ENCODE measurements around the gene LILRB4.
"Not testable (repeated sequence)": the region's sequence is repeated elsewhere in the genome, so short reads cannot be mapped to it uniquely, and the experiment has no call there.

LILRB4 gene

DNA sequence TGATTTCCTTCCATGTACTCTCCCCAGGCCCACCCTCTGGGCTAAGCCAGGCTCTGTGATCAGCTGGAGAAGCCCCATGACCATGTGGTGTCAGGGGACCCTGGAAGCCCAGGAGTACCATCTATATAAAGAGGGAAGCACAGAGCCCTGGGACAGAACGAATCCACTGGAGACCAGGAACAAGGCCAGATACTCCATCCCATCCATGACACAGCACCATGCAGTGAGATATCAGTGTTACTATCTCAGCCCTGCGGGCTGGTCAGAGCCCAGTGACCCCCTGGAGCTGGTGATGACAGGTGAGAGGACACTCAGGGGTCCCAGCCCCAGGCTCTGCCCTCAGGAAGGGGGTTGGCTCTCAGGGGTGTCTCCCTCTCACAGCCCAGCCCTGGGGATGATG, 34.0 kb downstream of the LILRB4 start:
- no peak for DNase-seq

DNA sequence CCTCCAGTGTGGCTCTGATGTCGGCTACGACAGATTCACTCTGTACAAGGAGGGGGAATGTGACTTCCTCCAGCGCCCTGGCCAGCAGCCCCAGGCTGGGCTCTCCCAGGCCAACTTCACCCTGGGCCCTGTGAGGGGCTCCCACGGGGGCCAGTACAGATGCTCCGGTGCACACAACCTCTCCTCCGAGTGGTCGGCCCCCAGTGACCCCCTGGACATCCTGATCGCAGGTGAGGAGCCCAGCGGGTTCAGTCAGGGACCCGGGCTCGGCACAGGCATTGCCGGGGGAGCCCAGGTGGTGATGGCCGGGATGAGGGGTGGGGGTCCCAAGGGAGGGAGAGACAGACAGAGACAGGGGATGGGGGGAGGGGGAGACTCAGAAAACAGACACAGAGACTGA, 34.9 kb downstream of the LILRB4 start:
- DNase-seq: not testable (repeated sequence)

DNA sequence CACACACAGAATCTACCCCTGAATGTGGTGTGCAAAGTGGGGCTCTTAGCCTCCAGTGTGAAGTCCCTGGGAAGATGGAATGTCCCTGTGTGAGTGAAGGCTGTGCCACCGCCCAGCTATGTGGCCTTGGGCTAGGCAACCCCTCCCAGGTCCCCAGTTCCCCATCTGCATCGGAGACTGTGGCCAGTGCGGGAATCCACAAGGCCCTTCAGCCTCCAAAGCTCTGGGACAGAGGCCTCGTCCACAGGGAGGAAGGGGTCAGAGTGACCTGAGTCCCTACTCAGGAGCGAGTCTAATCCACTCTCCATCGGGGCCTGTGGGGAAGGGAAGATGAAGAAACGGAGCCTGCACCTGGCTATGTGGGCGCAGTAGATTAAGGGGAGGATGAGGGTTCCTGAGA, 42.1 kb downstream of the LILRB4 start:
- no peak for DNase-seq

DNA sequence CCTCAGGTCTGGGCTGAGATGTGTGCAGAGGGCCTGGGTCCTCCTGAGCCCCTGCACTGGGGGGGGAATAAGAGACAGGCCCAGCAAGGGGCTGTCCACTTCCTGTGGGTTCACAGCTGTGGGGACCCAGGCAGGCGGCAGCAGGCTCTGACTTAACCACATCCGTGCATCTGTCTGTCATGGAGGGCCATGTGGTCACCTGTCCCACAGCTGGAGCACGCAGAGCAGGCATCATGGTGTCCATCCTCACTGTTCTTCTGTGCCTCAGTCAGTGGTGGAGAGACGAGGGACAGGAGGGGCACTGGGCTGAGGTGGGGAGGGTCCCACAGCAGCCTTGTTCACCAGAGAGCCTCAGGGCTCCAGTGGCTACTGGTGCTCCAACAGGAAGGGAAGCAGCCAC, 45.2 kb downstream of the LILRB4 start:
- no peak for DNase-seq

DNA sequence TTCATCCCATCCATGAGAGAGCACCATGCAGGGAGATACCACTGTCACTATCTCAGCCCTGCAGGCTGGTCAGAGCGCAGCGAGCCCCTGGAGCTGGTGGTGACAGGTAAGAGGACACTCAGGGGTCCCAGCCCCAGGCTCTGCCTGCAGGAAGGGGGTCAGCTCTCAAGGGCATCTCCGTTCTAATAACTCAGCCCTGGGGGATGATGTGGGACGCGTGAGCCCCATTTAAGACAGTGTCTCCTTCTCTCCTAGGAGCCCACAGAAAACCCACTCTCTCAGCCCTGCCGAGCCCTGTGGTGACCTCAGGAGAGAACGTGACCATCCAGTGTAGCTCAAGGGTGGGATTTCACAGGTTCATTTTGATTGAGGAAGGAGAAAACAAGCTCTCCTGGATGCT, 46.0 kb downstream of the LILRB4 start:
- no peak for DNase-seq

DNA sequence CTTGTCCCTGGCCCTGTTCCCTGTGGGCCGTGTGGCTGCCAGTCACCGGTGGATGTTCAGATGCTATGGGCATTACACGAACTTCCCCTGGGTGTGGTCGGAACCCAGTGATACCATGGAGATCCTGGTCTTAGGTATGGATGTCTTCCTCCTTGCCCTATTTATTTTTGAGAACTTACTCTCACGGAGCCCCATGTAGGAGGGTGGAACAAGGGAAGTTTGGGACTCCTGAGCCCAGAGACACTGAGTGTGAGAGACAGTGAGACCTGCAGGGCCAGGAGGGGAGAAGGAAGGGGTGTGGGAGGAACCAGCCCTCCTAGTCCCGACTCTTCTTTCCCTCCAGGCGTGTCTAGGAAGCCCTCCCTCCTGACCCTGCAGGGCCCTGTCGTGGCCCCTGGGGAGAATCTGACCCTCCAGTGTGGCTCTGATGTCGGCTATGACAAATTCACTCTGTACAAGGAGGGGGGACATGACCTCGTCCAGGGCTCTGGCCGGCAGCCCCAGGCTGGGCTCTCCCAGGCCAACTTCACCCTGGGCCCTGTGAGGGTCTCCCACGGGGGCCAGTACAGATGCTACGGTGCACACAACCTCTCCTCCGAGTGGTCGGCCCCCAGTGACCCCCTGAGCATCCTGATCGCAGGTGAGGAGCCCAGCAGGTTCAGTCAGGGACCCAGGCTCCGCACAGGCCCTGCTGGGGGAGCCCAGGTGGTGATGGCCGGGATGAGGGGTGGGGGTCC, 46.6 kb downstream of the LILRB4 start:
- DNase-seq: no peak

DNA sequence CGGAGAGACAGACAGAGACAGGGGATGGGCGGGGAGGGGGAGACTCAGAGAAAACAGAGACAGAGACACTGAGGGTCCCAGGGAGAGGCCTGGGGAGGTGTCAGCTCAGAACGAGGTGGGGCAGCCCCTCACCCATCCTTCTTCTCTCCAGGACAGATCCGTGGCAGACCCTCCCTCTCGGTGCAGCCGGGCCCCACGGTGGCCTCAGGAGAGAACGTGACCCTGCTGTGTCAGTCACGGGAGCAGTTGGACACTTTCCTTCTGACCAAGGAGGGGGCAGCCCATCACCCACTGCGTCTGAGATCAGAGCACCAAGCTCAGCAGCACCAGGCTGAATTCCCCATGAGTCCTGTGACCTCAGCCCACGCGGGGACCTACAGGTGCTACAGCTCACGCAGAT, 47.2 kb downstream of the LILRB4 start:
- not testable (repeated sequence) for DNase-seq
